NCI-H446 (cell line): ENCODE data around the gene PAPPA.

ENCODE experiments used
- DNase-seq, 2 experiments: peaks; one replicate each; lab custom pipeline; 2025; lab: John Stamatoyannopoulos, UW

The PAPPA gene

DNA sequence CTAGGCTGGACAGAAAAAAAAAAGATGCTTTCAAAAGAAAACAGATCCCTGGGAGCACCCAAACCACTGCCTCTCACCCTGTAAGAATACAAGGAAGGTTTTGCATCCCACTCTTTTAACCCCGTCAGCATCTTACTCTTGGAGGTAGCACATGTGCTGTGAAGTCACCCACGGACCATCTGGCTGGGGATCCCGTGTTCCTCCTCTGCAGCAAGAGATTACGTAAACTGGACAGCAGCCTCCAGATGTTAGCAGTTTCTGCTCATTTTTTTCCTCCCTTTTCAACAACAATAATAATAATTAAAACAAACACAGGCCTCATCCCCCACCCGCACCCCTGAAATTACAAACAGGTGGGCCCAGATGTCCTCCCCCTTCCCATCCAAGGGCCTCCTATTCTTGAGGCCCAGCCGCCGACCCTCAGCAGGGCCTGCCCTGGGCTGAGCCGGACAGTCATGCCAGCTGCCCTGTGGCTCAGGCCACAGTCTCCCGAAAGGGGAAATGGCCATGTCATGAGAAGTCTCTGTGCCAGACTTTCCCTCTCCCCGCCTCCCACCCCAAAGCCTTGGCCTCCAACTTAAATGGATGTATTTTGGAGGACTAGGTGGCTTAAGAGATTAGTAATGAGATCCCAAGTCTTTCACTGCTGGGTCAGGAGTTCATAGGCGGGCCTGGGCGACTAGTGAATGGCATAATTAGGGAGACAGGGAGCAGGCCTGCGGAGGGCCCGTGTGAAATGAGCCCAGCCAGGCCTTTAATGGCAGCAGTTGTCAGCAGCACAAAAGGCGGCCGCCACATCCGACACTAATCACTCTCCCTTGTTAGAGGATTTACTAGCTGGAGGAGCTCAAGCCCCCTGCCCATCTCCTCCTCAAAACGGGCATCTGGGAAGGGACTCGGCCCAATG lies 165.1 kb downstream of the PAPPA start:
- DNase-seq: no peak

GRCh38 chr9:116319480-116319879 lies 165.9 kb downstream of the PAPPA start:
- DNase-seq: no peak

- no peak for DNase-seq
Observed at GRCh38 chr9:116320290-116320689, 166.7 kb downstream of the PAPPA start.

DNA sequence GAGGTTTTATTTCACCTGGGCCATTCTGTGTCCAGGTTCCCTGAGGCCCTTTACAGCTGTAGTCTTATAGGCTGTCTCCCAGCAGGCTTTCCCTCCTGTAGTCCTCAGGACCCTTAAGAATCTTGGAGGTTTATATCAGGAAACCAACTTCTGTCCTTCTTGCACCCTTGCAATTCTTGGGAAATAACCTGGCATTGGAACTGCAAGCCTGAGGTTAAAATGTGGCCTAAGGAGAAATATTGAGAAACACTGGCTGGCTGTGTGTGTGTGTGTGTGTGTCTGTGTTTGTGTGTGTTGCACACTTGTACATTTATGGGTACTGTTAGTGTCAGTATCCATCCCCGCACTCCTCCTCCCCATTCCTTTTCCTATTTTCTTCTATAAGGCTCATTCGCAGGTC lies 168.9 kb downstream of the PAPPA start:
- DNase-seq: no peak

DNA sequence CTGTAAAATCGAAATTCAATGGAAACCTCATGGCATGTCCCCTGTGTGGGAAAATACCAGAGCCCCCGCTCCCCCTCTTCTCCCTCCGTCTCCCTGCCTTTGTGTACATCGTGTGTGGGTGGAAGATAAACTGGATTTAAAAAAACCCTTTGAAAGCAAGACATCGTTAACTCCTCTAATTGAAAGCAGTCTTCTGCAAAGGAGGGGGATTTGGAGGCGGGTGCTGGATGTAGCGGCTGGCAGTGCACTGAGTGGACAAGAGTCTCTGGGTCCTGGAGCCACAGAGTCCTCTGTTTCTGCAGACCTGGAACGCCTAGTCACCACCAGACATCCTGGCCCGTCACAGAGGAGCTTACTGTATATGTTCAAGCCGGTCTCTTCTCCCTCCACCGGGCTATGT lies 169.4 kb downstream of the PAPPA start:
- no peak for DNase-seq

DNA sequence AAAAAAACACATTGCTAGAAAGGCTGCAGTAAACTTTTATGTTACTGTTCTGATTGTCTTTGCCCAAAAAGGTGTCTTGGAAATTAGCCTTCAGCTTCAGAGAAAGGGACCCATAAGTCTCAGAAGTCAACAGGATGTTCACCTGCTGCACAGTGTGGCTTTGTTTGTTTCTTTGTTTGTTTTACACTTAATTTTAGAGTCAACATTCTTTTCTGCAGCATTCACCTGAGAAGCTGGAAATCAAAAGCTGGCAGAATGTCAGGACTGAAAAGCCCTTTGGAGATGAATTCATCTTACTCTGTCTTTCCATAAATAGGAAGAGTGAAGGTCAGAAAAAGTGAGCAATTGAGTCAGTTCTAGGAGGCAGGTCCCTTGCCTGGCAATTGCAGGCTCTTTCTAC lies 170.0 kb downstream of the PAPPA start:
- DNase-seq: no peak

GRCh38 chr9:116325924-116326323 lies 172.3 kb downstream of the PAPPA start:
- no peak for DNase-seq

DNA sequence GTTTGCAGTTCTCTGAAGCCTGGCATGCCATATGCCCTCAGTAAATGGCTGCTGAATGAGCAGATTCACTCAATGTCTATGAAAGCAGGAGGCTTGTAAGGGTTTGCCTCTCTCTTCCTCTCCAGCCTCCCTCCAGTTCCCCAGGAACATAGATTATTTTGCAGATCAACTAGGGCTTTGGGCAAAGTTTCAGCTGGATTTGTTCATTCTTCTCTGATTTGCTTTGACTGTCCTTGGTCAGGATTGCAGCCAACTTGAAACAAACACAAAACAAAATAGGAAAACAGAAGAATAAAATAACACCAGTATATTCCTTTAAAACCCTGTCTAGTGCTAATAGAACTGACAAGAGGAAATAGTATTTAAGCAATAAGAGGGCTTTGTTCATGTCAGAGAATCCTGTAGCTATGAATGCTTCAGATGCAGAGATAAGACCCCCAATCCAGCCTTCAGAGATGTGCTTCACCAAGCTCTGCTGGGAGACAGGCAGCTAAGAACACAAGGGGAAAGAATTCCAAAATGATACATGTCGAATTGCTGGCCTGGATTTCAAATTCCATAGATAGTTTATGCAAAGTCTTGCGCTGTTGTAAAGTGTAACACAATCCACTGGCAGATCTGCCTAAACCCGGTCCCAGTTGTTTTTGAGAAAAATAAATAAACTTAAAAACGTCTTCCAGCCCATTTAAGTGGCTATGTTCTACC lies 174.3 kb downstream of the PAPPA start:
- DNase-seq: no peak

GRCh38 chr9:116329470-116329869 lies 175.9 kb downstream of the PAPPA start:
- no peak for DNase-seq

DNA sequence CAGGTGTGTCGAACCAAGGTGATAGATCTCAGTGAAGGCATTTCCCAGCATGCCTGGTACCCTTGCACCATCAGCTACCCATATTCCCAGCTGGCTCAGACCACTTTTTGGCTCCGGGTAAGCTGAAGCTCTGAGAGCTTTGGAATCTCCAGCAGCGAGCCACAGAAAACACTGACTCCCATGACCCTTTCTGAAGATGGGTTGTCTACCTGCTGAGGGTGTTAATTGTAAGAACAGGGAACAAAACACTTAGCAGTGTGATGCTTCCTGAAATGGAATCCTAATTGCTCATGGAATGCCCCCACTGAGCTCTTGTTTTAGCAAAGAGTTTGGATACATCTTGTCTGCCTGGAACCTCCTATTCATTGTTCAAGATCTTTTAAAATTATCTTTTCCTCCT lies 177.7 kb downstream of the PAPPA start:
- no peak for DNase-seq

DNA sequence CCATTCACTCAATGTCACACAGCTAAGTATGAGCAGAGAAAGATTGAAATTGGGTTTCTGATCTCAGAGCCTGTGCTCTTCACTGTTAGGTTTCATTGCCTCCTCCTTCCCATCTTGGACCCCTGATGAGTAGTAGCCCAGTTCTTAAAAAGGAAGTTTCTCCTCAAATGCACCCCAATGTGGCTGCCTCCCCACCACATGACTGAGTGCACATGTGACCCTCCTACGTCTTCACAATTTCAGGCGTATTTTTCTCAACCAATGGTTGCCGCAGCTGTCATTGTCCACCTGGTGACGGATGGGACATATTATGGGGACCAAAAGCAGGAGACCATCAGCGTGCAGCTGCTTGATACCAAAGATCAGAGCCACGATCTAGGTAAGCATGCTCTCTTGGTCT lies 178.5 kb downstream of the PAPPA start:
- DNase-seq: no peak

- no peak for DNase-seq
Observed at GRCh38 chr9:116333254-116333653, 179.7 kb downstream of the PAPPA start.

GRCh38 chr9:116334546-116335150 lies 181.1 kb downstream of the PAPPA start:
- no peak for DNase-seq

DNA sequence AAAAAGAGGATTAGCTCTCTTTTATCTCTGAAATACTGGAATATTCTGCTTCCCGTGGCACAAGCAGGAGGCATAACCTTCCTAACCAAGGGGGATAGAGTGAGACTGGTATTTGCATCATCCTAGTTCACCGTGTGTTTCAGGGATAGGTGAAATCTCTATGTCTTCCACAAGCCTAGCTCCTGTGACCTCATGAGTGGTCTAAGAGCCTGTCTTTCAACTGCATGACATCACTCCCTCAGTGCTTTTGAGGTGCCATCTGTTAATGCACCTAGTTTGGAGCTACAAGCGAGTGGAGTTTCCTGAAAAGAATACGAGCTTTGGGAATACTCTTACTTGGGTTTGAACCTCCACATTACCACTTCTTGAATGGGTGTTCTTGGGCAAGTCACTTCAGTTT lies 181.8 kb downstream of the PAPPA start:
- DNase-seq: no peak

DNA sequence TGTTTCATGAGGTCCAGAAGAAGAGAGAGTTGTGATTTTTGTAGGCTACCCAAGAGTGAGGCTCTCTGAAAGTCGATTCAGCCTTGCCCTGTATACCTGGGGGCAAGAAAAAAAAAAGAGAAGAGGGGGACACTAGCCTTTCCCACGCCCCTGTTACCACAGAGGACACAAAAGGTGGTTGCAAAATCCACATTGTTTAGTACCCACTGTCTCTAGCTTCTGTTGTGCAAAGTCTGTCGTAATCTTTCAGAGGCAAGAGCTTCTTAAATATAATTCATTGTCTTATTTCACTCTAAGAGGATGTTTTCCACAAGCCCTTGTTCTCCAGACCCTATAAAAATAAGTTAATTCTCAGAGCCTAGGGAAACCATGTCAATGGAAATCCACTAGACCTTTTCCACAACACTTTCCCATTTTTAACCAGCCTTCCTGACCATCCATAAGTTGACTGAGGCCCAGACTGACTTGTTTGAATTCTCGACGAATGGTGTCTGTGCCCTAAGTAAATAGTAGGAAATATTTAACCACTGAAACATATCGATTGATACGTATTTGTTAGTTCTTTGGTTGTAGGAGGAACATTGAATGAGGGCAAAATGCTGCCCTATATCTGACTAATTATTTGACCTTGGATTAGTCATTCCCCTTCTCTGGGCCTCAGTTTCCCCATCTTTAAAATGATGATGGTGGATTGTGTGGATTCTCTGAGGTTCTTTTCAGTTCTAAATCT lies 182.7 kb downstream of the PAPPA start:
- DNase-seq: no peak

GRCh38 chr9:116337015-116337414 lies 183.4 kb downstream of the PAPPA start:
- no peak for DNase-seq

- DNase-seq: no peak
Observed at GRCh38 chr9:116340270-116340669, 186.7 kb downstream of the PAPPA start.

DNA sequence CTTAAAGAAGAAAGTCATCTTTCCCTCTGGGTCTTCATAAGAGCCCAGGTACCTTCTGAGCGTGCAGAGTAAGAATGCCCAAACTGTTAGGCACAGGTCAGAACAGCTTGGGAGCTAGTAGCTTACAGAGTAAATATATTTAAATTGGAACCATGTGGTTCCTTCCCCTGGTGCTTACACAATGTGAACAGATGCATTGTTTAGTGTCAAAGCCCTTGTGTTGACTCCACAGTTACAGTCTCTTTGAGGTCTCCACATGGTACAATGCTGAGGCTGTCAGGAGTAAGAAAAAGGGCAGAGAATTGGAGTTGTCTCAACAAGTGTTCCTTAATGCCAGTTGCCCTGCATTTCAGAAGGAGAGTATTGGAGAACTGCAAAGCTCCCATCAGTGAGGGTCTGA lies 188.5 kb downstream of the PAPPA start:
- no peak for DNase-seq

DNA sequence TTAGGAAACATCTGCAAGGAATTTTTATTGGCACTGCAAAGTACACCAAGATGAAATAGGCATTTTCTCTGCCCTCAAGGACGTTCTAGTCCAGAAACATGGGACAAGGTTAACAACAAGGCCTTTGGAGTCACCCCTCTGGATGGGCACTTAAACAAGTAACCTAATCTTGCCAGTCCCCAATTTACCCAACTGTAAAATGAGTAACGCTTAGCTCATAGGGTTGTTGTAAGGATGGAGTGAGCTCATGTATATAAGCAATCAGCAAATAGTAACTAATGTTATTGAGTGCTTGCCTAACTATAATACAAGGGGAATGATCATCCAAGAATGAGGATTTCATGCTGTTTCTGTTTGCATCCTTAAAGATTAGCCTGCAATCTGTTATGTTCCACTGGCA lies 189.3 kb downstream of the PAPPA start:
- DNase-seq: no peak

- DNase-seq: no peak
Observed at GRCh38 chr9:116344416-116344815, 190.8 kb downstream of the PAPPA start.

- no peak for DNase-seq
Observed at GRCh38 chr9:116345393-116345792, 191.8 kb downstream of the PAPPA start.

DNA sequence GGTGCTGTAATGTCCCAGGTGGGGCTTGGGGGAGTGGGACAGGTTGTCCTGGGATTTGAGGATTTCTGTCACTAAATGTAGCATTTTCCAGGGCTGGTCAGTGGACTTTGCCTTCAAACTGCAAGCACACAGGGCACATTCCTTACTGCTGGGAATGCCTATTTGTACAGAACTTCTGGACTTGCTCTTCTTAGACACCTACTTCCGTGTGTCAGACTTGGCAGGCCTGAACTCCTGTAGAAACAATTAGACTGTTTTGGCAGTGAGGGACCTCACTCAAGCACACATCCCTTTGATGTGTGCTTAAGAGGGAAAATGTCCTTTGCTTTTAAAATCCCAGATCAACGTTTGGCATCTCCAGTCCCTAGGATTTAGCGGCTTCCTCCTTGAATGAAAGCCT lies 192.2 kb downstream of the PAPPA start:
- no peak for DNase-seq
